Measurements from ENCODE around the gene ADAMTS3.

DNA sequence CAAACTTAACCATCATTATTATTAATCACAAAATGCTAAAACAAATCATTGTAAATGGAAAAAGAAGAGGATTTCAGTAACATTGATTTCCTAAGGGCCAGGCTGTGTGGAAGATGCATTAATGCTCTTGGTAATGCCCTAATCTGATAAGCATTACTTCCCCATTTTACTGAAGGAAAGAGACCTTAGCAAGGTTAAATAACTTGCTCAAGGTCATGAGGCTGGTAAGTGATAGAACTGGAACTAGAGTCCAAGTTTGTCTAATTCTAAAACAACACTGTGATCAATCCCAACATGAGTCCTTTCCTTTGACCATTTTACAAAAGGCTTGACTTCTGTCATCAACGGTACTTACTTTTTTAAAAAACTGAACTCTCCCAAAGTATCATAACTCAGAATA, 32.6 kb downstream of the ADAMTS3 start:
- TF ChIP-seq, protein P1, sequence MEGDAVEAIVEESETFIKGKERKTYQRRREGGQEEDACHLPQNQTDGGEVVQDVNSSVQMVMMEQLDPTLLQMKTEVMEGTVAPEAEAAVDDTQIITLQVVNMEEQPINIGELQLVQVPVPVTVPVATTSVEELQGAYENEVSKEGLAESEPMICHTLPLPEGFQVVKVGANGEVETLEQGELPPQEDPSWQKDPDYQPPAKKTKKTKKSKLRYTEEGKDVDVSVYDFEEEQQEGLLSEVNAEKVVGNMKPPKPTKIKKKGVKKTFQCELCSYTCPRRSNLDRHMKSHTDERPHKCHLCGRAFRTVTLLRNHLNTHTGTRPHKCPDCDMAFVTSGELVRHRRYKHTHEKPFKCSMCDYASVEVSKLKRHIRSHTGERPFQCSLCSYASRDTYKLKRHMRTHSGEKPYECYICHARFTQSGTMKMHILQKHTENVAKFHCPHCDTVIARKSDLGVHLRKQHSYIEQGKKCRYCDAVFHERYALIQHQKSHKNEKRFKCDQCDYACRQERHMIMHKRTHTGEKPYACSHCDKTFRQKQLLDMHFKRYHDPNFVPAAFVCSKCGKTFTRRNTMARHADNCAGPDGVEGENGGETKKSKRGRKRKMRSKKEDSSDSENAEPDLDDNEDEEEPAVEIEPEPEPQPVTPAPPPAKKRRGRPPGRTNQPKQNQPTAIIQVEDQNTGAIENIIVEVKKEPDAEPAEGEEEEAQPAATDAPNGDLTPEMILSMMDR (IDR thresholded peaks at IDR 0.05) = no peak
- no peak for TF ChIP-seq POLR2A (IDR thresholded peaks at IDR 0.05)
